DND-41 (cell line): ENCODE measurements around the gene WDR41.
"Not testable (repeated sequence)": the region's sequence is repeated elsewhere in the genome, so short reads cannot be mapped to it uniquely, and the experiment has no call there.

Source experiments
- EZH2 ChIP-seq: IDR thresholded peaks from 3 replicates; pipeline ENCODE4 v1.6.1; 2012; ENCODE audit warnings: borderline replicate concordance, low read depth, mild to moderate bottlenecking, moderate library complexity, low read length, inconsistent platforms; ENCODE audit not compliant: severe bottlenecking
- TF ChIP-seq, protein P1 (sequence below): IDR thresholded peaks from 2 replicates; pipeline ENCODE4 v1.5.1; 2012; ENCODE audit warnings: borderline replicate concordance, low read length, moderate library complexity, mild to moderate bottlenecking; ENCODE audit not compliant: poor library complexity, severe bottlenecking; ENCODE audit errors: extremely low read depth

DNA sequence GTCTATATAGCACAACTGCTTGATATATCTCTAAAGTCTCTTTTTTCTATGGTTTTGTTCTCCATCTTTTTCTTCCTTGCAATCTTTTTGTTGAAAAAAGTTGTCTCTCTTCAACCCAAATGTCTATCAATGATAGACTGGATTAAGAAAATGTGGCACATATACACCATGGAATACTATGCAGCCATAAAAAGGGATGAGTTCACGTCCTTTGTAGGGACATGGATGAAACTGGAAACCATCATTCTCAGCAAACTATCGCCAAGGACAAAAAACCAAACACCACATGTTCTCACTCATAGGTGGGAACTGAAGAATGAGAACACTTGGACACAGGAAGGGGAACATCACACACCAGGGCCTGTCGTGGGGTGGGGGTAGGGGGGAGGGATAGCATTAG, 23.2 kb downstream of the WDR41 start:
- TF ChIP-seq, protein P1, sequence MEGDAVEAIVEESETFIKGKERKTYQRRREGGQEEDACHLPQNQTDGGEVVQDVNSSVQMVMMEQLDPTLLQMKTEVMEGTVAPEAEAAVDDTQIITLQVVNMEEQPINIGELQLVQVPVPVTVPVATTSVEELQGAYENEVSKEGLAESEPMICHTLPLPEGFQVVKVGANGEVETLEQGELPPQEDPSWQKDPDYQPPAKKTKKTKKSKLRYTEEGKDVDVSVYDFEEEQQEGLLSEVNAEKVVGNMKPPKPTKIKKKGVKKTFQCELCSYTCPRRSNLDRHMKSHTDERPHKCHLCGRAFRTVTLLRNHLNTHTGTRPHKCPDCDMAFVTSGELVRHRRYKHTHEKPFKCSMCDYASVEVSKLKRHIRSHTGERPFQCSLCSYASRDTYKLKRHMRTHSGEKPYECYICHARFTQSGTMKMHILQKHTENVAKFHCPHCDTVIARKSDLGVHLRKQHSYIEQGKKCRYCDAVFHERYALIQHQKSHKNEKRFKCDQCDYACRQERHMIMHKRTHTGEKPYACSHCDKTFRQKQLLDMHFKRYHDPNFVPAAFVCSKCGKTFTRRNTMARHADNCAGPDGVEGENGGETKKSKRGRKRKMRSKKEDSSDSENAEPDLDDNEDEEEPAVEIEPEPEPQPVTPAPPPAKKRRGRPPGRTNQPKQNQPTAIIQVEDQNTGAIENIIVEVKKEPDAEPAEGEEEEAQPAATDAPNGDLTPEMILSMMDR, result not testable (repeated sequence)
- TF ChIP-seq EZH2, result not testable (repeated sequence)
